ENCODE measurements around the gene GASK1B.

GASK1B gene

DNA sequence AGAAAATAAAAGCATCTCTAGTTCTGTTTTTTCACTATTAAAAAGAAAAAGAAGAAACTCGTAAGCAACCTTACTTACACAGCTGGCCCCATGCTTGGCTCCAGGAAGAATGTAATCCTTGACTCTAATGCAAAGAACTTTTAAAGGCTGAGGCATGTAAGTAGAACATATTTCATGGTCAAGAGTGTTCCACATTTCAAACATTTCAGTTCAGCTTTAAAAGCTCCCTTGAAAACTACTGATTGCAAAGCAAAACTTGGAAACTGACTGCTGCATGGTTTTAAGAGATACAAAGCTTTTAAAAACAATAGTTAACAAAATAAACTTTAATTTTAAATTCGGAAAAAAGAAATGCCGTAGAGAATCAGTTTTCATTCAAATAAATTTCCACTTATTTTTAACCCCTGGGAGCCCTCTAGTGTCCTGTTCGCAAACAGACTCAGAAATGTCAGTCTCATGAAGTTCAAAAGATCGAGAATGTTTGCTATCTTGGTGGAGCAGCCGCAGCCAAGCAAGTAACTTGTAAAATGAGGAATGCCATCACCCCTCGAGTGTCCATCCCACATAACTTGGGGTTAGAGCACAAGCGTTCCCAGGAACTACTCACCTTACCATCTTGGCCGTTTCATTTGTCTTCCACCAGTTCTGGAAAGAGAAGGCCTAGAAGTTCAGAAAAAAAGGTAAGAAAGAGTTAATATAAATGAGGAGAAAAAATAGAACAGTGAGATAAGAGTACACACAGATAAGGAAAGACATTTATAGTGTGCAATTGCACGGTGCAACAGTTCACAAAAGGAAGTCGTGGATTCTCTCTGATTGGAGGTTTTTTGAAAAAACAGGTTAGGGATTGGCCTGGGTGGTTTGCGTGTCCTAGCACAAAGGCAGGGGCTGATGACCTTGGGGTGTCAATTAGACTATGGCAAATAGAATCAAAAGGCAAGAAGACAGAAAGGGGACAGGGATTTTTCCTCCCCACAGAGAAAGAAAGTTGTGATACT is at the start of gene GASK1B:
Gene GASK1B (minus strand): TSS at position 765 of the 998 bp plus-strand sequence. CDS start 1,650 bp downstream, outside the sequence.
- no peak for DNase-seq

DNA sequence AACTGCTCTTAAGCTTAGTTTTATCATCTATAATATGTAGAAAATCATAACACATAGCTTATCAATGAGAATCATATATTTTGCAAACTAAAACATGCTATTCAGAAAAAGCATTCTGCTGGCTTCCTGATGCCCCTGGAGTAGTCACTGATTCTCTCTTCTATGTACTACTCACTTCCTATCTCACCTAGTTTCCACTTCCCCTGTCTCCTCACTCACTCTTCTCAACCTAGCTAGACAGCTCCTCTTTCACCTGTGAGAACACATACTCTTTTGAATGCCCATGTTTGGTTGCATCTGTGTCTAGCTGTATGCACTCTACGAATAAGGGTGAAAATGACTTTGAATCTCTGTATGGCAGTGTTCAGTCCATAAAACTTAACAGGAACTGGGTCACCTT is 46.8 kb upstream of the GASK1B start:
- no peak for DNase-seq

DNA sequence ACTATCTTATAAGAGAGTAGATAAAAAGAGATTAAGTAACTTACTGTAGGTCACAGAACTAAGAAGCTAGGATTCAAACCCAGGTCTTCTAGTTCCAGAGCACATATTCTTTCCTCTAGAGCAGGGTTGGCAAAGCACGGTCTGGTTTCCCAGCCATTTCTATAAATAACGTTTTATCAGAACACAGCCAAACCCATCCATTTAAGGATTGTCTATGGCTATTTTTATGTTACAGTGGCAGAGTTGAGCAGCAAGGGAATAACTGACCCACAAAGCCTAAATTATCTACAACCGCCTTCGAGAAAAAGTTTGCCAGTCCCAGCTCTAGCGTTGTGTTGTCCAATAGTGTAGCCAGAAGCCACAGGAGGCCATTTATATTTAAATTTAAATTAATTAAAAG is 44.9 kb upstream of the GASK1B start:
- DNase-seq = no peak

DNA sequence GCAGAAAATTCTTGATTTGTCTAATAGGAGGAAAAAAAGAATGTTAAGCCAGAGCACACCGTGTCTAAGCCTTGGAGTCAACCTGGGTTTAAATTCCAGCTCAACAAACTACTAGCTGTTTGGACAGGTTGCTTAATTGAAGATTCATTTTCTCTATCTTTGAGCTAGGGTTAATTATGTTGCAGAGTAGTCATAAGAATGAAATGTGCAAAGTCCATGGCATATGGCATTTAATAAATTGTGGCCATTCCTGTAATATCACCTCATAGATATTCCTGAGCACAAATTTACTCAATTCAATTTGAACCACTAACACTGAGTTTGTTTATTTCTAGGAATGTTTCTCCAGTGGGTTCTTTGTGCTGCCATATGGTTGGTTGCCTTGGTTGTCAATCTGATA is 42.0 kb upstream of the GASK1B start:
- no peak for DNase-seq

DNA sequence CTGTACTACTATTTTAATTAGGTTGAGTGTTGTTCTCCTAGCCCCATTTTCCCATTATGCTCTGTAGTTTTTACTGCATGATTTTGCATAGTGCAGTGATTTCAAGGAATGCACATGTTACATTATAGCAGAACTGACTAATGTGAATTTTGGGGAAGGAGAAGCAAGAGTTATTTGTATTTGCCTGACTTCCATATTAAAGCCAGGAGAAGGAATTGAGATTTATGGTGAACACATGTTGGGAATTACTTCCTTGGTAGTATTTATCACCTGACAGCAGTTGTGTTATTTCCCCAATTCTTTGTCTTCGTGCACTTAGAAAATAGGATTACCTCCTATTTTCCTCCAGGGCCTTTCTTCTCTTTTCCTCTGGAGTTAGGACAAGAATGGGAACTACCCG is 40.6 kb upstream of the GASK1B start:
- DNase-seq = no peak

DNA sequence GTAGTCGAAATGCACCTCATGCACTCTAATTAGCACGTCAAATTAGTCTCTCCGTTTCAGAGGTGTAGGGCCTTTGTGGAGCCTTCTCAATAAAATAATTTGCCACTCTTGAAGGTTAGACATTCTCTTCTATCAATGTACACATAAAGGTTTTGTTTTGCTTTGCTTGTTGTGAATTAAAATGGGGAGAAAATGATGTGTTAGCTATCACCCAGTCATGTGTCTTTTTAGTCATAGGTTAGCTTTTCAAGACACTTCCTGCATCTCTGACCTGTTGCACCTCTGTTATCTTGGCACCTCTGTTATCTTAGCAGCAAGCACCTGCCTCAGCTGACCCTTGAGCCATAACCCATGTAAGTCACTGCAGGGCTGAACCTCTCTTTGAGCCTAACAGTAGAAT is 38.4 kb upstream of the GASK1B start:
- no peak for DNase-seq

DNA sequence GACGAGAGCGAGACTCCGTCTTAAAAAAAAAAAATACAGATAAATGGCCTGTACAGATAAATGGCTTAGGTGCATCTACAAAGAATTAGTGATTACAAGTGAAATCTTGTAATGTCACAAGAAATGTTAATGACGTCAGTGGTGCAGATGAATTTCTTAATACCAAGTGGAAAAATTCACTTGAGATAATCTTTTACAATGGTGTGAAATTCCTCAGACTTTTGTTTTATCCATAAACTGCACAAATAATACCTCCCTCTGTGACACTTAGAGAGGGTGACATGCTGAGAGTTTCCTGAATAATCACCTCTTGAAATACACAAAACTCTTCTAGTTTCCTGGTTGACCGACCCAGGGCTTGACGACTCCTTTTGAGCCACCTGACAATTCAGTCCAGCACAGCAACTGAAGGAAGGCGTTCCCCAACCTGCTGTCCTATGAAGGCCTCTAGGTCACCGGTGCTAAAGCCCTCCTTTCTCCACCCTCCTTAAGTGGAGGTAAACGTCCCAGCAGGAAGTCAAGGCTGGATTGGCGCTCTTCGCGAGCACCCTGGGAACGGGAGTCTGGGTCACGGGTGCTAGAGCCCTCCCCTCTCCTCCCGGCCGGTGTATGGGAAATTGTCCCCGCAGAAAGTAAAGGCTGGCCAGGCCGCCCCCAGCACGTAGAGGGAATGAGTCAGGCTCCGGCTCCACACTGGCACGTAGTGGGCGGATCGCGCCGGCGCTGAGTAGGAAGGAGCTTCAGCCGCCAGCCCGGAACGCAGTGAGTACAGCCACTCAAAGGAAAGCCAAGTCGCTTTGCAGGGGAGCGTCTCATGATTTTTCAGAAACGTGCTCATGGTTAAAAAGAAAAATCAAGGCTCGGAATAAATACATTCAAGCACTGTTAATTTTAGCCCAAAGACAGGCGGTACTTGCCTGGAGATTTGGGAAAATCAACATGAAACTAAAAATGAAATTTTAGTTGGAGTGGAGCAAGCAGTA is 37.3 kb upstream of the GASK1B start, which contains the start of gene TMEM144:
Gene TMEM144 (plus strand): TSS at position 662 of the 983 bp plus-strand sequence. CDS start 2,182 bp downstream, outside the sequence.
- peak; percentile 60 for DNase-seq

DNA sequence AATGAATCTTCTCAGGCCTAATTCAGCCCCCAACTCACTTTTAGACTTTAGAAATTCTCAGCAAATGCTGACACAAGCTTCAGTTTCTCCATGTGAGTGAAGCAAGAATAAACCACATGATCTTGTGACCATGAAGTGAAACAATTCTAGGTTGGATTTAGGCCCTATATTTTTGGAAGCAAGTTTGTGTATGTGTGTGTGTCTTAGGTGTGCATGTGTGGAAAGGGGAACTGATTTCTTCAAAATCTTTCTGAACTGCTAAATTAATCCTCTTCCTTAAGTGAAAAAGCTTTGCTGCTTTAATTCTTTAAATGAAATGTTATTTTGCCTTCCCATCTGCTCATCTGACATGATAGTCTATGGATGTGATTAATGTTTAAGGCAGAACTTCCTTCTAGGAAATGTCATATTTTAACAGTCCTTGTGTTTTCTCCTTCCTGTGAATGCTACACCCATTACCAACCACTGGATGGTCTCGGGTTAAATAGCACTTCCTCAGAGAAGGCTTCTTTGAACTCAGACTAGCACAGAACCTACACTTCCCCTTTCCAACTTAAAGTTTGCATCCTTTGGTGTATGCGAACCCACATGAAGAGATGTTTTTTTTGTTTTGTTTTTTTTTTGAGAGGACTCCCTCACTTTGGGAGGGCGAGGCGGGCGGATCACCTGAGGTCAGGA is 36.3 kb upstream of the GASK1B start:
- no peak for DNase-seq

DNA sequence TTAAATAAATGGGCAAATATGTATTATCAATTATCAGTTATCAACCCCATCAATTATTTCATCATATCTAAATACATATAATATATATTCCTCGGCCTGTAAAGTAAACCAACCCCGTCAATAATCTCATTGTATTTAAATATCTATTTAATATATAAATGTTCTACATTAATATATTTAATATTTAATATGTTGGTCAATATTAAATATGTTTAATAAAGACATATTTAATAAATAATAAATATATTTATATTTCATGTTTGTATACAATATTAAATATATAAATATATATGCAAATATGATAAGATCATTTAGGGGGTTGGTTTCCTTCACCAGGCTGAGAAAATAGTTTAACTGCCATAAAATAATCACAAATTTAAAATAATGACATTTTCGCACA is 31.1 kb upstream of the GASK1B start:
- no peak for DNase-seq

DNA sequence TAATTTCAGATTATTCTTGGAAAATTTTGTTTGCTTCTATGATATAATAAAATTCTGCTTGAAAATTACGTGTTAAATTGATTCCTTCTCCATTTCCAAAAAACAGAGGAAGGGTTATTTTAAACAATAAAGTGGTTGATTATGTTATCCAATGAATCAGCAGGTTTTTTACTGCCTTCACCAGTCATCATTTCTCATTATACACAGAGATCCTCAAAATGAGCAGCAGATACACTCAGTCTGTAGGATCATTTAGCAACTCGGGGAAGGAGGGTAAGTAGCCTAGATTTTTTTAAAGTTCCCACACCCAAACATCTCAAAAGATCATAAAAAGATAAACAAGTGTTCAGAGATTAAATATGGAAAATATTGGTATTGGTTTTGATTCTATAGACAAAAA is 30.6 kb upstream of the GASK1B start:
- DNase-seq = no peak

DNA sequence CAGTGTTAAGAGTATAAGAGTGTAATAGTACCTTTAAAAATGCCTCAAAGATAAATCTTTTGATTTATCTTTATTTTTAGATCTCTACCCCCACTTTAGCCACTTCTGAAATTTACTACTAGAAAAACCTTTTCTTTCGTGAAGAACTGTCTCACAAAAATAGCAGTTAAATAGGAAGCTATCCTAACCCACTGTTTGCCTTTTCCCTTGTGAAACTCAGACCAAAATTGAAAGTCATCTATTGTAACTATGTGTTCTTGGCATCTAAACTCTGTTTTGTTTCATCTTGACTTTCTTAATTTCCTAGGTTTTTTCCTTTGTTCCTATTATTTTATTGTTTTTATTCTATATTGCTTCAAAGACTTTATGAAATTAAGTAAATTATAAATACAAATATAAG is 29.7 kb upstream of the GASK1B start:
- DNase-seq = no peak

DNA sequence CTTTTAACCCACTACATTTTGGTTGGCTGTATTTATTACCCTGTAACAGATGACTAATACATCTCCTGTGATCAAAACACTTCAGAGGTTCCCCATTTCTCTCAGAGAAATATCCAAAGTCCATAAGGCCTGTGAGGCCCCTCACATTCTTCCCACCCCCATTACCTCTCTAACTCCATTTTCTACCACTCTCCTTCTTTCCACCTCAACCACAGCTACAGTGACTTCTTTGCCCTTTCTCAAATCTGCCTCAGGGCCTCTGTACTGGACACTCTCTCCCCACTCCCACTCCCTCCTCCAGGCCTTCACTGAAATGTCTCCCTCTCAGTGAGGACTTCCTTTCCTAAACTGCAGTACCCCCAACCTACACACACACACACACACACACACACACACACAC is 29.1 kb upstream of the GASK1B start:
- no peak for DNase-seq

DNA sequence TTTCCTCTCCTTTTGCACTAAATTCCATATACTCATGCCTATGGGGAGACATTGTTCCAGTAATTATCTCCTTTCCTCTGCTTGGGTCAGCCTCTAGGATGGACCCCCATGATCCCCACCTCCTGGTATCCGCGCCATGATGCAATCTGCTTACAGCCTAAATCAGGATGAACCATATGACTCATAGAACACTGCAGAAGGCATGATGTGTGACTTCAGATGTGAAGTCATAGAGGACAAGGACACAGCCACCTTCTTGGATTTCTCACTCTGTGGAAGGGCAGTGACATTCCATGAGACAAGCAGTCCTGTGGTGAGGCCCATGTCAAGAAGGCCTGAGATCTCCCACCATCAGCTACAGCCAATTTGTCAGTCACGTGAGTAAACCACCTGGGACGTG is 28.5 kb upstream of the GASK1B start:
- no peak for DNase-seq

DNA sequence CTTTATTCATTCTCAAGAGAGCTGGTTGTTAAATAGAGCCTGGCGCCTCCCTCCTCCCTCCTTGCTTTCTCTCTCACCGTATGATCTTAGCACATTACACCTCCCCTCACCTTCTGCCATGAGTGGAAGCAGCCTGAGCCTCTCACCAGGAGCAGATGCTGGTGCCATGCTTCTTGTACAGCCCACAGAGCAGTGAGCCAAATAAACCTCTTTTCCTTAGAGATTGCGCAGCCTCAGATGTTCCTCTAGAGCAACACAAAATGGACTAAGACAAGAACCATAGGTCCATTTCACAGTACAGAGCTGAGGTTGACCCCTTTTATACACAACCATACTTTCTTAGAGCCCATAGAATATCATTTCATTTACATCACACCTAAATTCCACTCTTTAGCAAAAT is 27.4 kb upstream of the GASK1B start:
- DNase-seq = no peak

DNA sequence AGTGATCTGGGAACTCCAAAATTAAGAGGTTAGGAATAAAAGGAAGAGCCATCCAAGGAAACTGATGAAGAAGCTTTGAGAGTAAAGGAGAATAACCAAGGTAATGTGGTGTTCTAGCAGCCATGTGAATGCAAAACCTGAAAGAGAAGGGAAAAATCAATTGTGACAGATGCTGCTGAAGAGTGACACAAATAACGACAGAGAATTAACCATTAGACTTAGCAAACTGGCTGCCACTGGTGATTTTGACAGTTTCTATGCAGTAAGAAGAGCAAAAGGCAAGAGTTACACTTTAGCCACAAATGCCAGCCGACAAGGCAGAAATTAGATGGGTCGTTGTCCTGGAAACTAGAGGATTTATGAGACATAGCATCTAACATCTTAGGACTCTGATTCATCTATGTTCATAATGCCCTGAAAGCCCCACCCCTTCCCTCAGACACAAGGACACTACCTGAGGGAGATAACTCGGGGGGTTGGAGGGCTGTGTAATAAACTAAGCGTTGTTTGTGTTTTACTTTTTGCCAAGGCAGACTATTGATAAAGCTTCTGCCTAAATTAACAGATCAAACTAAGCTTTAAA is 24.5 kb upstream of the GASK1B start:
- DNase-seq = no peak

DNA sequence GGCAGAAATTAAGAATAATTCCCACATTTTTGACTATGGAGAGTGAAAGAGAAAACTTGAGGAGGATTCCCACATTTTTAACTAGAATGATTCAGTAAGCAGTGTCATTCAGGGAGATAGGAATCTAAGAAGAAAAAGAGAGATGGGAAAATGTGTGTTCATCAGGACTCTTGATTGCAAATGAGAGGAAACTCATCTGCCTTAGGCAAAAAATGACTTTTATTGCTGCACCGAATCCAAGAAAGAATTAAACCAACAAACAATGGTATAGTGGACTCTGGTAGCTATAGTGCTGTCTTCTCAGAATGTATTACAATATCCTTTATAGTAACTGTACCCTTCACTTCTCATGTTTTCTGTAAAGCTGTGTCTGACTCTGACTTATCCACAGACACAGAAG is 22.5 kb upstream of the GASK1B start:
- no peak for DNase-seq

DNA sequence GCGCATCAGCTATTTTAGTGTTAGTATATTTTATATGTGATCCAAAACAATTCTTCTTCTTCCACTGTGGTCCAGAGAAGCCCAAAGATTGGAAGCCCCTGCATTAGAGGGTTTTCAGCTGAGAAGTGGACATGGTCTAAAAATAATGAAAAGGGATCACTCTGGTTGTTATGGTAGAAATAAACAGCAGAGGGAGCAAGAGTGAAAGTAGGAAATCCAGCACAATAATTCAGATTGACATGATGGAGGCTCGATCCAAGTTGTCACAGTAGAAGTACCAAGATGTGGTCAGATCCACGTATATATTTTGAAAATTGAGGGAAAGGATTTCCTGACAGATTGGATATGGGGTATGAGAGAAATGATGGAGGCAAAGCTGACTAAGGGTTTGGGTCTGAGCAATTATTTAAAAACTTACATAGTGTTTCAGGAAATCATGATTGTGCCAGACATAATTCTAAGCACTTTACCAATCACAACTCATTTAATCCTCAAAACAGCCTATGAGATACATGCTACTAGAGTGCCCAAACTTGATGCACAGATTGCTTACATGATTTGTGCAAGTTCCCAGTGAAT is 20.4 kb upstream of the GASK1B start:
- no peak for DNase-seq

DNA sequence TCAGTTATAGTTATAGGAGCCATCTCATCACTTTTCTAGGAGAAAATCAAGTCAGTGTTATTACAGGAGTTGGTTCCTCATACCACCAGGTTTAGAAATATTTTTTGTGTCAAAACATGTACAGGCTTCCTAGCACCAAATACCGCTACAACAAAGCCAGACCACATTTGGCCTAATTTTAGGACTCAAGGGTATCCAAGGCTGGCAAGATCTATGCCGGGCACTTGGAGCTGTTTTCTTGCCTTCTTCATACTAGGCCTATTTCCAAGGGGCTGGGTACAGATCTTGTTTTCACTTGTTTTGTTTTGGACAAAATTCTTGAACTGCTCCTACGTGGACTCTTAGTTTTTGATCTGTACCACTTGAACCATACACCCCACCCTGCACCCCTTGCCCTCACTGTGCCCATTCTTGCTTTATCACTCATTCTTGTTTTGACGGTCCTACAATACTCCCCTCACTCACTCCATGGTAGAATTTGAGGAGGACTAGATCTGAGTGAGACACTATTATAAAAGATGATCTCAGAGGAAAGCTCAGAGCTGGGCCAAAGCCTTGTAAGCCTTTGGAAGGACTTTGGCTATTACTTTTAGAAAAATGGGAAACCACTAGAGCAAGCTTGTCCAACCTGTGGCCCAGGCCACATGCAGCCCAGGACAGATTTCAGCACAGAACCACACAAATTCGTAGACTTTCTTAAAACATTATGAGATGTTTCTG is 19.8 kb upstream of the GASK1B start:
- DNase-seq = no peak

DNA sequence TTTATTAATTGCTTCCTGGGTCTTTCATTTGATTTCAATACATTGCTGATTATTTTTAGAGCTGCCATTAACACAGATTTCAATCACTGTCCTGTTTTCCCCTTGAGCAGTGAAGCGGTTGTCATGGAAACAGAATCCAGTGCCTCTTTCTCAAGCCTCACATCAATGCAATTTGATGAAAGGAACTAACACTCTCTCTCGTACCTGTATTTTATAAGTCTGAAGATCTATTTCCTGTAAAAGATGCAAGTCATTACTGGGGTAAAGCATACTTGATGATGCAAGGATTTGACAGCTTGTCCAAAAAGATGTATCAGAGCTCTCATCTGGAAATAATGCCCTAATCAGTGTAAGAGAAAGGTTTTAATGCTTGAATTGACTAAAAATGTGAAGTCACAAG is 17.9 kb upstream of the GASK1B start:
- DNase-seq = no peak

DNA sequence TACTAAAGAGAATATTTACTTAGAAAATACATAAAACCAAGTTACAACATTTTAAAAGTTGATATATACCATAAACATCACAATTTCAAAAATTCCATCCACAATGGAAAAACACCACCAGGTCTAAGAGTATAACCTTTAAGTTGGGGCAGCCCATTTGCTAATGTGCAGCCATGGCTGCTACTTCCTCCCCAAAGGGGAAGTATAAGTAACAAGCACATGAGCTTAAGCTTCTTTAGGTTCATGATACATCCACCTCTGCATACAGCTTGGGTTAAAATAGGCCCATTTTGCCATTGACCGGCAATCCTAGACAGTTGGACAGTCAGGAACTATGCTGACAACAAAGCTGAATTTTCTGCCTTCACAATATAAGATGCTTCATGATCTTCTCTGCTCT is 16.6 kb upstream of the GASK1B start:
- no peak for DNase-seq

DNA sequence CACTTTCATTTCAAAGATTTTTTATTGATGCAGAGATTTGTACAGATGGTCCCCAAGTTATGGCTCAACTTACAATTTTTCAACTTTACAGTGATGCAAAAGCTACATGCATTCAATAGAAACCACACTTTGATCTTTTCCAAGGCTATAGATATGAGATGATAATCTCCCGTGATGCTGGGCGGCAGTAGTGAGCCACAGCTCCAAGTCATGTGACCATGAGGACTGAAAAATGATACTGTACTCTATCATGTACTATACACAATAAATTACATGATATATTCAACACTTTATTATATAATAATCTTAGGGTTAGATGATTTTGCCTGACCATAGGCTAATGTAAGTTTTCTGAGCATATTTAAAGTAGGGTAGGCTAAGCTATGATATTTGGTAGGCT is 14.0 kb upstream of the GASK1B start:
- no peak for DNase-seq

Measured in stimulated activated CD4-positive, alpha-beta T cell treated with anti-CD3 and anti-CD28 coated beads, Interleukin-1b, Interleukin-23, amount 100 ng/mL, for 48 hours (primary cell).